ENCODE data around the gene SLC7A4.
"Not testable (repeated sequence)": the region's sequence is repeated elsewhere in the genome, so short reads cannot be mapped to it uniquely, and the experiment has no call there.

Gene SLC7A4

GRCh38 chr22:21064917-21065864, 32.8 kb upstream of the SLC7A4 start:
- Histone ChIP-seq H3K4me3 (replicated peaks; ENCODE audit: low read depth, low read length) (no peak overlapping the region), H3K36me3 (ENCODE audit: control insufficient read depth, insufficient read depth, low read length) (no peaks in the 10 kb centered on the region), H3K27me3 (replicated peaks; ENCODE audit: control insufficient read depth, insufficient read depth, low read length) (no peaks in the 10 kb centered on the region; the same call in none of the 2 replicates)
- TF ChIP-seq CTCF (IDR thresholded peaks at IDR 0.05; ENCODE audit: insufficient read depth, low read length, poor library complexity, severe bottlenecking) = no peak
- no peak for DNase-seq (ENCODE audit: extremely low read depth, insufficient read length)

GRCh38 chr22:21064425-21064824, 32.1 kb upstream of the SLC7A4 start:
- not testable (repeated sequence) for H3K27me3 ChIP-seq (replicated peaks; ENCODE audit: control insufficient read depth, insufficient read depth, low read length); DNase-seq (ENCODE audit: extremely low read depth, insufficient read length); H3K4me3 ChIP-seq (replicated peaks; ENCODE audit: low read depth, low read length); H3K36me3 ChIP-seq (ENCODE audit: control insufficient read depth, insufficient read depth, low read length)

- DNase-seq (ENCODE audit: extremely low read depth, insufficient read length); H3K36me3 ChIP-seq (ENCODE audit: control insufficient read depth, insufficient read depth, low read length); H3K27me3 ChIP-seq (replicated peaks; ENCODE audit: control insufficient read depth, insufficient read depth, low read length); H3K4me3 ChIP-seq (replicated peaks; ENCODE audit: low read depth, low read length): not testable (repeated sequence)
Measured at GRCh38 chr22:21061660-21062321, 29.4 kb upstream of the SLC7A4 start.

- H3K27me3 ChIP-seq (replicated peaks; ENCODE audit: control insufficient read depth, insufficient read depth, low read length); H3K36me3 ChIP-seq (ENCODE audit: control insufficient read depth, insufficient read depth, low read length); DNase-seq (ENCODE audit: extremely low read depth, insufficient read length); H3K4me3 ChIP-seq (replicated peaks; ENCODE audit: low read depth, low read length): not testable (repeated sequence)
Measured at GRCh38 chr22:21060363-21060762, 28.0 kb upstream of the SLC7A4 start.

GRCh38 chr22:21055880-21056319, 23.5 kb upstream of the SLC7A4 start:
- no peak for DNase-seq (ENCODE audit: extremely low read depth, insufficient read length)
- TF ChIP-seq CTCF (IDR thresholded peaks at IDR 0.05; ENCODE audit: insufficient read depth, low read length, poor library complexity, severe bottlenecking) = no peak
- no peaks in the 10 kb centered on the region for H3K27me3 ChIP-seq (replicated peaks; ENCODE audit: control insufficient read depth, insufficient read depth, low read length)
- no peaks in the 10 kb centered on the region for H3K36me3 ChIP-seq (ENCODE audit: control insufficient read depth, insufficient read depth, low read length)
- H3K4me3 ChIP-seq (replicated peaks; ENCODE audit: low read depth, low read length) = no peak overlapping the region

- Histone ChIP-seq H3K27me3 (replicated peaks; ENCODE audit: control insufficient read depth, insufficient read depth, low read length) (no peaks in the 10 kb centered on the region), H3K4me3 (replicated peaks; ENCODE audit: low read depth, low read length) (no peak overlapping the region), H3K36me3 (ENCODE audit: control insufficient read depth, insufficient read depth, low read length) (no peaks in the 10 kb centered on the region)
- TF ChIP-seq CTCF (IDR thresholded peaks at IDR 0.05; ENCODE audit: insufficient read depth, low read length, poor library complexity, severe bottlenecking) = no peak
- no peak for DNase-seq (ENCODE audit: extremely low read depth, insufficient read length)
Measured at GRCh38 chr22:21055564-21055834, 23.1 kb upstream of the SLC7A4 start.

GRCh38 chr22:21054714-21055563, 22.6 kb upstream of the SLC7A4 start:
- H3K27me3 ChIP-seq (replicated peaks; ENCODE audit: control insufficient read depth, insufficient read depth, low read length) = no peaks in the 10 kb centered on the region
- no peak for TF ChIP-seq CTCF (IDR thresholded peaks at IDR 0.05; ENCODE audit: insufficient read depth, low read length, poor library complexity, severe bottlenecking)

More at GRCh38 chr22:21054714-21055563, 22.6 kb upstream of the SLC7A4 start:
- no peak for DNase-seq (ENCODE audit: extremely low read depth, insufficient read length)
- H3K4me3 ChIP-seq (replicated peaks; ENCODE audit: low read depth, low read length) = no peak overlapping the region
- no peaks in the 10 kb centered on the region for H3K36me3 ChIP-seq (ENCODE audit: control insufficient read depth, insufficient read depth, low read length)

Data from GM06990 (cell line).